SU-DHL-6 (cell line): Measurements from ENCODE around the gene ABCA3.

Experiments
- H2AFZ ChIP-seq: fragments of 200-600 bp; sonication (generic); 2 replicates; pipeline ENCODE4 v1.6.1; 2014; ENCODE audit warnings: low read depth, mild to moderate bottlenecking, moderate library complexity, mixed read lengths, antibody characterized with exemption, low read length; ENCODE audit not compliant: severe bottlenecking
- H3F3A ChIP-seq: fragments of 200-600 bp; shearing (Covaris generic); 2 replicates; pipeline ENCODE4 v1.6.0; 2016; ENCODE audit warnings: antibody characterized with exemption, mild to moderate bottlenecking; ENCODE audit not compliant: insufficient read depth
- H3K27ac ChIP-seq: fragments of 200-600 bp; sonication (generic); 2 replicates; pipeline ENCODE4 v1.5.1; 2016; ENCODE audit warnings: low read depth, mild to moderate bottlenecking, low read length, moderate library complexity, mixed read lengths
- H3K27me3 ChIP-seq: fragments of 200-600 bp; sonication (generic), shearing (Covaris generic); 2 replicates; pipeline ENCODE4 v1.6.0; 2014; ENCODE audit warnings: mild to moderate bottlenecking, low read length
- H3K36me3 ChIP-seq: fragments of 200-600 bp; sonication (generic); 2 replicates; pipeline ENCODE4 v1.6.1; 2014; ENCODE audit warnings: mild to moderate bottlenecking, low read length, mixed read lengths
- H3K4me2 ChIP-seq: fragments of 300-600, 200-600 bp; shearing (Covaris generic), sonication (generic); 2 replicates; pipeline ENCODE4 v1.6.0; 2014; ENCODE audit warnings: low read length, low read depth, mild to moderate bottlenecking; ENCODE audit not compliant: poor library complexity, severe bottlenecking
- H3K4me3 ChIP-seq: fragments of 200-600 bp; sonication (generic); 2 replicates; pipeline ENCODE4 v1.5.1; 2014; ENCODE audit warnings: antibody characterized with exemption, low read length, mild to moderate bottlenecking, mixed read lengths; ENCODE audit not compliant: insufficient read depth, poor library complexity, severe bottlenecking
- H3K79me2 ChIP-seq: fragments of 200-600 bp; sonication (generic); 2 replicates; pipeline ENCODE4 v1.6.1; 2014; ENCODE audit warnings: mild to moderate bottlenecking, low read length, moderate library complexity; ENCODE audit not compliant: insufficient read depth
- H3K9ac ChIP-seq: fragments of 200-600 bp; sonication (generic); 2 replicates; pipeline ENCODE4 v1.7.0; 2014; ENCODE audit warnings: mild to moderate bottlenecking, low read length
- H3K9me2 ChIP-seq: fragments of 200-600 bp; sonication (generic); replicated peaks from 2 replicates; pipeline ENCODE4 v1.6.1; 2014; ENCODE audit warnings: low read length; ENCODE audit not compliant: insufficient read depth
- H3K9me3 ChIP-seq: fragments of 200-600 bp; sonication (generic); 2 replicates; pipeline ENCODE4 v1.6.1; 2014; ENCODE audit warnings: low read length, mixed read lengths; ENCODE audit not compliant: insufficient read depth
- H4K20me1 ChIP-seq: fragments of 200-600 bp; sonication (generic); 2 replicates; pipeline ENCODE4 v1.6.1; 2014; ENCODE audit warnings: low read depth, mild to moderate bottlenecking, antibody characterized with exemption, low read length, moderate library complexity, mixed read lengths
- CTCF ChIP-seq: fragments of 200-600 bp; sonication (generic); IDR thresholded peaks from one replicate; pipeline ENCODE4 v1.5.1; 2017; ENCODE audit warnings: antibody characterized with exemption, mild to moderate bottlenecking, low read length, moderate library complexity; ENCODE audit not compliant: insufficient read depth, poor library complexity, severe bottlenecking
- EZH2phosphoT487 ChIP-seq: fragments of 200-600 bp; sonication (generic), shearing (Covaris generic); conservative IDR thresholded peaks from 2 replicates; pipeline ENCODE4 v1.6.1; 2018; ENCODE audit warnings: mild to moderate bottlenecking, antibody characterized with exemption, low read length, moderate library complexity, mixed read lengths

ABCA3 gene

GRCh38 chr16:2296661-2297505 is 43.6 kb downstream of the ABCA3 start:
- Histone ChIP-seq H3K79me2 (no peaks in the 10 kb centered on the region), H2AFZ (no peak overlapping the region), H3K4me3 (no peak overlapping the region), H3K9ac (no peak overlapping the region), H3K9me2 (no peaks in the 10 kb centered on the region), H4K20me1 (no peaks in the 10 kb centered on the region), H3K27me3 (no peaks in the 10 kb centered on the region), H3K27ac (no peak overlapping the region), H3K4me2 (no peak overlapping the region), H3F3A (no peaks in the 10 kb centered on the region), H3K36me3 (no peaks in the 10 kb centered on the region), H3K9me3 (no peaks in the 10 kb centered on the region)
- TF ChIP-seq EZH2phosphoT487 (no peak), CTCF (peak; percentile 21)

- no peaks in the 10 kb centered on the region for H3K9me2 ChIP-seq
- no peak overlapping the region for H3K4me2 ChIP-seq
- no peak overlapping the region for H3K27ac ChIP-seq
- no peak overlapping the region for H3K9ac ChIP-seq
- no peaks in the 10 kb centered on the region for H3K9me3 ChIP-seq
- H3K4me3 ChIP-seq, result no peak overlapping the region
- H3K36me3 ChIP-seq, result no peaks in the 10 kb centered on the region
- no peaks in the 10 kb centered on the region for H3F3A ChIP-seq
- no peak overlapping the region for H2AFZ ChIP-seq
- H4K20me1 ChIP-seq, result no peaks in the 10 kb centered on the region
- no peaks in the 10 kb centered on the region for H3K27me3 ChIP-seq
- no peaks in the 10 kb centered on the region for H3K79me2 ChIP-seq
- no peak for TF ChIP-seq CTCF
- TF ChIP-seq EZH2phosphoT487, result no peak
Observed at GRCh38 chr16:2295056-2295798, 45.3 kb downstream of the ABCA3 start.

- Histone ChIP-seq H3K9ac (no peak overlapping the region), H3K4me3 (no peak overlapping the region), H3K9me3 (no peaks in the 10 kb centered on the region), H3K27ac (no peak overlapping the region), H3K4me2 (no peak overlapping the region), H3K79me2 (no peaks in the 10 kb centered on the region), H3K36me3 (no peaks in the 10 kb centered on the region), H3K9me2 (no peaks in the 10 kb centered on the region), H3K27me3 (no peaks in the 10 kb centered on the region), H3F3A (no peaks in the 10 kb centered on the region), H4K20me1 (no peaks in the 10 kb centered on the region), H2AFZ (no peak overlapping the region)
- TF ChIP-seq EZH2phosphoT487 (no peak), CTCF (no peak)
Observed at GRCh38 chr16:2292221-2292620, 48.3 kb downstream of the ABCA3 start.
